RWPE2 (cell line): ENCODE data around the gene VEGFA.
"Not testable (repeated sequence)": the region's sequence is repeated elsewhere in the genome, so short reads cannot be mapped to it uniquely, and the experiment has no call there.

Experiments
- ATAC-seq: fragments of 200-7000 bp; cut with Tn5 transposase; 3 replicates; pipeline ENCODE4 v1.9.1; 2021; ENCODE audit warnings: low read depth
- DNase-seq: peaks from one replicate; pipeline ENCODE4 v3.0.0-alpha.2; 2020; ENCODE audit warnings: low spot score
- H3K27ac ChIP-seq: fragments of 450-650 bp; 2 replicates; pipeline ENCODE4 v1.5.1; 2017; ENCODE audit warnings: mild to moderate bottlenecking; ENCODE audit not compliant: poor library complexity, severe bottlenecking
- H3K27me3 ChIP-seq: fragments of 250-450 bp; sonication (Bioruptor Pico); 2 replicates; pipeline ENCODE4 v1.5.1; 2021; ENCODE audit warnings: mild to moderate bottlenecking, moderate library complexity; ENCODE audit not compliant: insufficient read depth, poor library complexity, severe bottlenecking
- H3K36me3 ChIP-seq: fragments of 250-450 bp; sonication (Bioruptor Pico); 2 replicates; pipeline ENCODE4 v1.5.1; 2020; ENCODE audit warnings: low read depth, mild to moderate bottlenecking, moderate library complexity
- H3K4me1 ChIP-seq: fragments of 250-450 bp; sonication (Bioruptor Pico); 2 replicates; pipeline ENCODE4 v1.5.1; 2021; ENCODE audit warnings: mild to moderate bottlenecking, moderate library complexity; ENCODE audit not compliant: insufficient read depth, poor library complexity, severe bottlenecking
- H3K4me3 ChIP-seq: fragments of 250-450 bp; sonication (Bioruptor Pico); 2 replicates; pipeline ENCODE4 v1.5.1; 2021; ENCODE audit warnings: mild to moderate bottlenecking, moderate library complexity; ENCODE audit not compliant: severe bottlenecking
- H3K9me3 ChIP-seq: fragments of 250-450 bp; sonication (Bioruptor Pico); 2 replicates; pipeline ENCODE4 v1.5.1; 2021; ENCODE audit warnings: mild to moderate bottlenecking, moderate library complexity; ENCODE audit not compliant: severe bottlenecking
- TF ChIP-seq, protein P1 (sequence below): fragments of 450-650 bp; IDR thresholded peaks from one replicate; pipeline ENCODE4 v1.5.1; 2017; ENCODE audit warnings: mild to moderate bottlenecking, moderate library complexity; ENCODE audit not compliant: poor library complexity, severe bottlenecking

VEGFA gene

DNA sequence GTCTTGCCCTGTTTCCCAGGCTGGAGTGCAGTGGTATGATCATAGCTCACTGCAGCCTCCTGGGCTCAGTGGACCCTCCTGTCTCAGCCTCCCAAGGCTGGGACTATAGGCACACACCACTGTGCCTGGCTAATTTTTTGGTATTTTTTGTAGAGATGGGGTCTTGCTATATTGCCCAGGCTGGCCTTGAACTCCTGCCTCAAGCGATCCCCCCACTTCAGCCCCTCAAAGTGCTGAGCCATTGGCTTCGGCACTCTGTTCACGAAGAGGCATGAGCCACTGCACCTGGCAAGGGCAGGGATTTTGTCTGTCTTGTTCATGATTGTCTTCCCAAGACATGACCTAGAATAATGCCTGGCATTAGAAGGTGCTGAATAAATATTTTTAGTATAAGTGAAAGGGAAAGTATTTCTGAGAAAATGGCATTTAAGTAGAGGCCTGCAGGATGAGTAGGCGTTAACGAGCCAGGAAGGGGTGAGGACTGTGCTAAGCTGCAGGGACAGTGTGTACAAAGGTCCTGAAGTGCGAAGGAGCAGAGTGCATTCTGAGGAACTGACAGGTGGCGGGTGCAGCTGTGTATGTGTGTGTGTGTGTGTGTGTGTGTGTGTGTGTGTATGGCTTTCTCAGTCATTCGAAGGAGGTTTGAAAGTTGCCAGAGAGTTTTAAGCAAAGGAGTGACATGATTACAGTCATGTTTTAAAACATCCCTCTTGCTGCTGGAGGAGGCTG is 43.0 kb downstream of the VEGFA start:
- Histone ChIP-seq H3K36me3 (no peaks in the 10 kb centered on the region), H3K27me3 (no peaks in the 10 kb centered on the region), H3K27ac (no peak overlapping the region), H3K4me3 (no peak overlapping the region), H3K4me1 (no peaks in the 10 kb centered on the region), H3K9me3 (no peaks in the 10 kb centered on the region)
- ATAC-seq (no peak), DNase-seq (no peak)
- TF ChIP-seq, protein P1, sequence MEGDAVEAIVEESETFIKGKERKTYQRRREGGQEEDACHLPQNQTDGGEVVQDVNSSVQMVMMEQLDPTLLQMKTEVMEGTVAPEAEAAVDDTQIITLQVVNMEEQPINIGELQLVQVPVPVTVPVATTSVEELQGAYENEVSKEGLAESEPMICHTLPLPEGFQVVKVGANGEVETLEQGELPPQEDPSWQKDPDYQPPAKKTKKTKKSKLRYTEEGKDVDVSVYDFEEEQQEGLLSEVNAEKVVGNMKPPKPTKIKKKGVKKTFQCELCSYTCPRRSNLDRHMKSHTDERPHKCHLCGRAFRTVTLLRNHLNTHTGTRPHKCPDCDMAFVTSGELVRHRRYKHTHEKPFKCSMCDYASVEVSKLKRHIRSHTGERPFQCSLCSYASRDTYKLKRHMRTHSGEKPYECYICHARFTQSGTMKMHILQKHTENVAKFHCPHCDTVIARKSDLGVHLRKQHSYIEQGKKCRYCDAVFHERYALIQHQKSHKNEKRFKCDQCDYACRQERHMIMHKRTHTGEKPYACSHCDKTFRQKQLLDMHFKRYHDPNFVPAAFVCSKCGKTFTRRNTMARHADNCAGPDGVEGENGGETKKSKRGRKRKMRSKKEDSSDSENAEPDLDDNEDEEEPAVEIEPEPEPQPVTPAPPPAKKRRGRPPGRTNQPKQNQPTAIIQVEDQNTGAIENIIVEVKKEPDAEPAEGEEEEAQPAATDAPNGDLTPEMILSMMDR: no peak

DNA sequence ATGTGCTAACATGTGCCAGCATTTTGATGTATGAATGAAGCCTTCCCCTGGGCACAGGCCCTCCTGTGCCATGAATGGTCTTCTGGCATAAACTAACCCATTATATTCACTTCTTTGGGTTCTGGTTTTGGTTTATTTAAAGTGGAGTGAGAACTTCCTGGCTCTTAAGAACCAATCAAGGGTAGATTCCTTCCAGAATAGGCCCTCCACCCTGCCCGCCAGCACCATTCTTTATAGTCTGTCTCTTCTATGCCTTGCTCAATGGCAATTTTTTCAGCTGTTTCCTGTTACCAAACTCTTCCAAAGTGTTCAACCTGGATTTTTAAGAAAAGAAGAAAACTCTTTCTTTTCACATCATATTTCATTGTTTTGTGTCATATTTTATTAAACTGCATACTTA is 44.1 kb downstream of the VEGFA start:
- Histone ChIP-seq H3K27ac (no peak overlapping the region), H3K4me1 (no peaks in the 10 kb centered on the region), H3K4me3 (no peak overlapping the region), H3K9me3 (no peaks in the 10 kb centered on the region), H3K36me3 (no peaks in the 10 kb centered on the region), H3K27me3 (no peaks in the 10 kb centered on the region)
- ATAC-seq (no peak), DNase-seq (no peak)
- TF ChIP-seq, protein P1: no peak

DNA sequence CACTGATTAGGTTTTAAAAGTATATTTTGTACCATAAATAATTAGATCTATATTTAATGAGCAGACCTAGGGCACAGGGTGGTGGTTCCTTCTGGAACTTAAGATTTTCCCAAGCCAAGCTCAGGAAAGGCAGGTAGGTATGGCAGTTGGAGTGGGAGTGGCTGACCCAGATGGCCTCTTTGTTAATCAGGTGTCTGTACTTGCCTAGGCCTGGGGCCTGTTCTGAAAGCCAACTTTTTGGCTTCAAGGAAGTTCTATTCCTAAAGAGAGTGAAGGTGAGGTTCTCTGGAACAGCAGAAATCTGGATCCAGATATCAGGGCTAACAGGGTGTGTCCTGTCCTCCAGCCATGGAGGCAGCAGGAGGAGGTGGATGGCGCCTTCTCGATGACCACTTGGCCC is 44.9 kb downstream of the VEGFA start:
- no peaks in the 10 kb centered on the region for H3K9me3 ChIP-seq
- DNase-seq: no peak
- H3K36me3 ChIP-seq: no peaks in the 10 kb centered on the region
- H3K27ac ChIP-seq: no peak overlapping the region
- no peak overlapping the region for H3K4me3 ChIP-seq
- no peaks in the 10 kb centered on the region for H3K4me1 ChIP-seq
- no peak for ATAC-seq
- TF ChIP-seq, protein P1: no peak
- no peaks in the 10 kb centered on the region for H3K27me3 ChIP-seq

DNA sequence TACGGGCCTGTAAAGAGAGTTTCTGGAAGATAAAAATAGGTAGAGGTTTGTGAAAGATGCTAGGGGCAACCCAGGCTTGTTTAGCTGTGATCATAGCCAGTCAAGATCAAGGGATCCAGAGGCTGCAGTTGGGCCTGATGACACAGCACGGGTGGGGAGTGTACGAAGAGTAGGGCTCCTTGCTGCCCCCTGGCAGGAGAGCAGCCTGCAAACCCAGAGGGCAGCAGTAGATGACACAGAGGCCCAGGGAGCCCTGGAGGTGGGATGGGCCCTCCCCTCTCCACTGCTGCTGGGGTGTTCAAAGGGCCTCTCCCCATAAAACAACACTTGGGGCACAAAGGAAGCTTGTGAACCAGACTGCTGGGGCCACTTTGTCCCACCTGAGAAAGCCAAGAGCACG is 47.2 kb downstream of the VEGFA start:
- H3K27ac ChIP-seq: no peak overlapping the region
- H3K27me3 ChIP-seq: no peaks in the 10 kb centered on the region
- H3K9me3 ChIP-seq: no peaks in the 10 kb centered on the region
- H3K4me1 ChIP-seq: no peaks in the 10 kb centered on the region
- TF ChIP-seq, protein P1: no peak
- ATAC-seq (peak; percentile 68), DNase-seq (no peak)
- H3K36me3 ChIP-seq: no peaks in the 10 kb centered on the region
- H3K4me3 ChIP-seq: no peak overlapping the region

DNA sequence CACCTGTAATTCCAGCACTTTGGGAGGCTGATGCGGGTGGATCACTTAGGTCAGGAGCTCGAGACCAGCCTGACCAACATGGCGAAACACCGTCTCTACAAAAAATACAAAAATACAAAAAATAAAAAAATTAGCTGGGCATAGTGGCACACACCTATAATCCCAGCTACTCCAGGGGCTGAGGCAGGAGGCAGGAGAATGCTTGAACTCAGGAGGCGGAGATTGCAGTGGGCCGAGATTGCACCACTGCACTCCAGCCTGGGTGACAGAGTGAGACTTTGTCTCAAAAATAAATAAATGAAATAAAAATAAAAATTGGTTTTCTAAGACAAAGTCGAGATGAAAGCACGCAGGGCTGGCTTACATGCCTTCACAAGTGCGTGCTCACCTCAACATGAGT is 49.0 kb downstream of the VEGFA start:
- not testable (repeated sequence) for H3K27ac ChIP-seq, H3K4me3 ChIP-seq, ATAC-seq, H3K36me3 ChIP-seq, H3K4me1 ChIP-seq, H3K9me3 ChIP-seq, DNase-seq, H3K27me3 ChIP-seq
